SK-N-SH (cell line): Measurements from ENCODE around the gene RAD23B. TPM values are rescaled to one million over a fixed set of nuclear protein-coding genes. Genes with fewer than 3 reads are reported as not detected.

Experiments
- CTCF ChIA-PET: fragments of 300-600, 350-600 bp; formaldehyde crosslinking; extraction: SDS; loops from one replicate; lab custom pipeline; 2021; lab: Yijun Ruan, JAX
- POLR2A ChIA-PET: fragments of 350-600 bp; sonication (Branson Sonifier 250); formaldehyde crosslinking; extraction: SDS; loops from one replicate; lab custom pipeline; 2020; ENCODE audit warnings: antibody characterized with exemption, inconsistent platforms; lab: Yijun Ruan, JAX
- DNase-seq: peaks from one replicate; pipeline ENCODE4 v3.0.0; 2012
- H2AFZ ChIP-seq: fragments of 200-600 bp; sonication (generic); 2 replicates; pipeline ENCODE4 v1.8.1; 2016; ENCODE audit warnings: antibody characterized with exemption, mild to moderate bottlenecking, low read depth
- H3F3A ChIP-seq: fragments of 200-600 bp; sonication (generic); replicated peaks from 2 replicates; pipeline ENCODE3; 2016; ENCODE audit warnings: antibody characterized with exemption, mild to moderate bottlenecking; ENCODE audit not compliant: insufficient read depth
- H3K27ac ChIP-seq, 2 experiments: fragments of 200-500 bp in 1 of 2; fragments of 200-600 bp in 1 of 2; sonication (Bioruptor generic) in 1 of 2; sonication (generic), shearing (Covaris generic) in 1 of 2; 2 replicates each; pipeline versions ENCODE4 v1.5.1 to v1.6.1; 2014 to 2016; ENCODE audit warnings: low read depth in 2 of 2, inconsistent platforms in 1 of 2, low read length in 1 of 2, mild to moderate bottlenecking in 1 of 2, mixed read lengths in 1 of 2
- H3K27me3 ChIP-seq: fragments of 200-600 bp; sonication (generic), shearing (Covaris generic); 2 replicates; pipeline ENCODE4 v1.6.1; 2016; ENCODE audit warnings: mixed run types; ENCODE audit not compliant: insufficient read depth
- H3K36me3 ChIP-seq, 2 experiments: fragments of 200-500 bp in 1 of 2; fragments of 200-600 bp in 1 of 2; sonication (Bioruptor generic) in 1 of 2; sonication (generic) in 1 of 2; replicated peaks in 1 of 2; 2 replicates each; pipeline versions ENCODE3 to v1.5.1; 2014 to 2016; ENCODE audit warnings: low read length in 1 of 2, mild to moderate bottlenecking in 1 of 2; ENCODE audit not compliant: insufficient read depth in 2 of 2, control insufficient read depth in 1 of 2
- H3K4me1 ChIP-seq, 2 experiments: fragments of 200-500 bp in 1 of 2; fragments of 200-600 bp in 1 of 2; sonication (Bioruptor generic) in 1 of 2; sonication (generic), shearing (Covaris generic) in 1 of 2; 2 replicates each; pipeline versions ENCODE4 v1.5.1 to v1.6.1; 2014 to 2016; ENCODE audit warnings: low read depth in 1 of 2, low read length in 1 of 2, mixed run types in 1 of 2; ENCODE audit not compliant: insufficient read depth in 2 of 2, control insufficient read depth in 1 of 2
- H3K4me2 ChIP-seq: fragments of 200-600 bp; sonication (generic), shearing (Covaris generic); 2 replicates; pipeline ENCODE4 v1.6.1; 2017; ENCODE audit warnings: mixed run types
- H3K4me3 ChIP-seq, 2 experiments: fragments of 200-500 bp in 1 of 2; fragments of 200-600 bp in 1 of 2; sonication (Bioruptor generic) in 1 of 2; sonication (generic), shearing (Covaris generic) in 1 of 2; 2 replicates each; pipeline versions ENCODE4 v1.5.1 to v1.8.1; 2014 to 2016; ENCODE audit warnings: low read depth in 2 of 2, inconsistent platforms in 1 of 2, low read length in 1 of 2, mild to moderate bottlenecking in 1 of 2, mixed read lengths in 1 of 2, moderate library complexity in 1 of 2
- H3K79me2 ChIP-seq: fragments of 200-600 bp; sonication (generic); 2 replicates; pipeline ENCODE4 v1.8.1; 2017; ENCODE audit warnings: mild to moderate bottlenecking; ENCODE audit not compliant: insufficient read depth
- H3K9ac ChIP-seq: fragments of 200-600 bp; sonication (generic); 2 replicates; pipeline ENCODE4 v1.6.1; 2017; ENCODE audit warnings: mixed run types
- H3K9me2 ChIP-seq: fragments of 200-600 bp; sonication (generic); 2 replicates; pipeline ENCODE4 v1.6.1; 2017; ENCODE audit warnings: mixed run types
- H3K9me3 ChIP-seq: fragments of 200-600 bp; sonication (generic); 2 replicates; pipeline ENCODE4 v1.6.1; 2017; ENCODE audit warnings: mixed run types, mild to moderate bottlenecking, moderate library complexity
- H4K20me1 ChIP-seq: fragments of 200-600 bp; sonication (generic); 2 replicates; pipeline ENCODE4 v1.6.1; 2017; ENCODE audit warnings: mild to moderate bottlenecking, mixed run types; ENCODE audit not compliant: insufficient read depth
- CHD2 ChIP-seq: fragments of 150-350 bp; IDR thresholded peaks from 2 replicates; pipeline ENCODE4 v1.6.1; 2018; ENCODE audit warnings: low read length; ENCODE audit not compliant: partially characterized antibody
- ELF1 ChIP-seq: IDR thresholded peaks from 2 replicates; pipeline ENCODE4 v1.4.0; 2012
- EP300 ChIP-seq, 2 experiments: IDR thresholded peaks; 2 replicates each; pipeline versions ENCODE4 v1.4.0 to v1.6.1; 2012; ENCODE audit warnings: borderline replicate concordance in 1 of 2, low read depth in 1 of 2, low read length in 1 of 2
- FOXJ3 ChIP-seq: sonication (generic); formaldehyde crosslinking; IDR thresholded peaks from 2 replicates; pipeline ENCODE4 v1.5.1; 2020; ENCODE audit warnings: mild to moderate bottlenecking, missing genetic modification reagents
- FOXM1 ChIP-seq: IDR thresholded peaks from 2 replicates; pipeline ENCODE4 v1.4.0; 2012; ENCODE audit warnings: low read depth, mild to moderate bottlenecking
- GABPA ChIP-seq: IDR thresholded peaks from 2 replicates; pipeline ENCODE4 v1.4.0; 2012; ENCODE audit warnings: low read depth, mild to moderate bottlenecking
- GATA2 ChIP-seq: sonication (generic); formaldehyde crosslinking; IDR thresholded peaks from 2 replicates; pipeline ENCODE4 v1.5.0; 2020; ENCODE audit warnings: mild to moderate bottlenecking, missing genetic modification reagents
- IRF3 ChIP-seq: fragments of 150-350 bp; IDR thresholded peaks from 2 replicates; pipeline ENCODE4 v1.6.1; 2016; ENCODE audit warnings: mild to moderate bottlenecking, low read depth, low read length
- MEF2A ChIP-seq: IDR thresholded peaks from 2 replicates; pipeline ENCODE4 v1.4.0; 2012; ENCODE audit warnings: low read depth, borderline replicate concordance
- MXI1 ChIP-seq: IDR thresholded peaks from 2 replicates; pipeline ENCODE4 v1.6.1; 2012; ENCODE audit warnings: mild to moderate bottlenecking, low read depth, low read length, improper control_type of control experiment
- NFIC ChIP-seq: IDR thresholded peaks from 2 replicates; pipeline ENCODE4 v1.4.0; 2012; ENCODE audit warnings: borderline replicate concordance
- NRF1 ChIP-seq: IDR thresholded peaks from 2 replicates; pipeline ENCODE4 v1.6.1; 2012; ENCODE audit warnings: low read depth, mild to moderate bottlenecking, low read length
- RAD21 ChIP-seq: IDR thresholded peaks from 2 replicates; pipeline ENCODE4 v1.6.1; 2012; ENCODE audit warnings: mild to moderate bottlenecking, low read length
- RCOR1 ChIP-seq: fragments of 150-350 bp; IDR thresholded peaks from 2 replicates; pipeline ENCODE4 v1.6.1; 2017; ENCODE audit warnings: antibody characterized with exemption, low read length
- REST ChIP-seq: IDR thresholded peaks from 2 replicates; pipeline ENCODE4 v1.6.1; 2012; ENCODE audit warnings: mild to moderate bottlenecking, low read depth, low read length, moderate library complexity
- RFX5 ChIP-seq: IDR thresholded peaks from 2 replicates; pipeline ENCODE4 v1.6.1; 2012; ENCODE audit warnings: mild to moderate bottlenecking, improper control_type of control experiment, low read length
- RXRA ChIP-seq: IDR thresholded peaks from 2 replicates; pipeline ENCODE4 v1.4.0; 2012; ENCODE audit warnings: low read depth, mild to moderate bottlenecking, borderline replicate concordance
- SIN3A ChIP-seq: IDR thresholded peaks from 2 replicates; pipeline ENCODE4 v1.6.1; 2012; ENCODE audit warnings: low read depth, mild to moderate bottlenecking, low read length, moderate library complexity, borderline replicate concordance
- TAF1 ChIP-seq: IDR thresholded peaks from 2 replicates; pipeline ENCODE4 v1.6.1; 2012; ENCODE audit warnings: low read depth, mild to moderate bottlenecking, low read length, moderate library complexity, borderline replicate concordance
- USF2 ChIP-seq: fragments of 150-350 bp; IDR thresholded peaks from 2 replicates; pipeline ENCODE4 v1.6.1; 2017; ENCODE audit warnings: antibody characterized with exemption, low read length, low read depth, borderline replicate concordance
- YY1 ChIP-seq: IDR thresholded peaks from 2 replicates; pipeline ENCODE4 v1.4.0; 2012; ENCODE audit warnings: low read depth, mild to moderate bottlenecking
- ZBTB33 ChIP-seq: IDR thresholded peaks from 2 replicates; pipeline ENCODE4 v1.4.0; 2012; ENCODE audit warnings: low read depth, borderline replicate concordance
- WGBS: methylation state at CpG from one replicate; pipeline ENCODE4 v1.1.6; 2017; ENCODE audit warnings: low lambda C conversion rate; 5-methylcytosine and 5-hydroxymethylcytosine counted together
- polyA plus RNA-seq, 3 experiments: library from polyadenylated mRNA; depleted of rRNA; stranded (reverse); fragments of >200 nt; gene quantifications; 2 replicates each; pipeline ENCODE4 v1.2.3, GENCODE V29; 2012
- TF ChIP-seq, protein P1 (sequence below): IDR thresholded peaks from 2 replicates; pipeline ENCODE4; 2012

RAD23B gene
- polyA plus RNA-seq (2012; rRNA removed) = 62.9 and 80.7 TPM in 2 replicates
- polyA plus RNA-seq (2012; cell fraction: cytosol; rRNA removed) = 83.6 and 90.2 TPM in 2 replicates
- 22.5 and 50.3 TPM in 2 replicates for polyA plus RNA-seq (2012; cell fraction: nucleus; rRNA removed)

DNA sequence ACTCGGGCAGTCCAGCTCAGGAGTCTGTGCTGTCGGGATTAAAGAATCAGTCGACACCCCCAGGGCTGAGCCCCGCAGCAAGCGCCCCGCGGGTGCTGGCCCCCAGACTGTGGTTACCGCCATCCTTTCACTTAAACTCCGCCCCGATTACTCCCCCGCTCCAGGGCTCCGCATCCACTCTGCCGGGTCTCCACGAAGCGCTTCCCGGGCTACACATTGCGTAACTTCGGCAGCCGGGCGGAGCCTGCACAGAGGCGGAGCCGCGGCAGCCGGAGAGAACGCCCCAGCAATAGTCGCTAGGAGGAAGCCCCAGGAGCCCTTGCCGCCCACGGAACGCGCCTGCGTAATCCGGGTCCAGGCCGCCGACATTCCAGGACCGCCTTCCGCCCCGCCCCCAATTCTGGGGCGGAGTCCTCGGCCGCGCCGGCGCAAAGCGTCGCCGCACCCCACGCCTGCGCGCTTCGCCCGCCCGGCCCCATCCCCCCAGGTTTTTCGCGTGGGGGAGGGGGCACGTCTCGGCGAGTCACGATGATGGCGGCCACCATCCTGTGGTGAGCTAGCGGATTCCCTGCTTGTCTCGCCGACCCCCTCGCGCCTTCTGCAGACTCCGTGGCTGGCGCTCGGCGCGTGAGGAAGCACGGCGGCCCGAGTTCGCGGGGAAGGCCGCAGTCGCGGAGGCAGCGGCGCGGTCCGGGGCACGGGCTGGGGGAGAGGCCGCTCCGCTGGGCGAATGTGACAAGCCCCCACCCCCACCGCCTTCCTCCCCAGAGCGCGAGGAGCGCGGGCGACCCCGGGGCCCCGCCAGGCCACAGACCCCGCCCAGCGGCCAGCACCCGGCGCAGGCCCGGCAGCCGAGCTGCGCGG is at the start of gene RAD23B:
Gene RAD23B (plus strand): TSS at position 521 of the 864 bp plus-strand sequence. CDS start 351 bp downstream, outside the sequence.
- WGBS = 3% methylated on average over 44 of the region's 101 CpGs
- ChIA-PET POLR2A (no interaction called here), CTCF (interaction anchor here (0.7 to 1.4 kb wide), 3 partner anchors 57 to 133 kb away, joined by 3 to 6 read pairs (median 5); no protein-coding TSS in a partner anchor)
- TF ChIP-seq YY1 (peak; percentile 90), FOXM1 (no peak), RXRA (no peak), ELF1 (peak; percentile 10; the same call in 1 of the 2 replicates), MEF2A (no peak), SIN3A (peak; percentile 53; the same call in 1 of the 2 replicates), EP300 (IDR thresholded peaks at IDR 0.05; ENCODE audit: borderline replicate concordance in 1 of 2, low read depth in 1 of 2, low read length in 1 of 2) (no peak; a peak in 1 of 4 replicates), TAF1 (peak; percentile 96), GATA2 (CRISPR knock-in tag) (no peak), GABPA (no peak), REST (peak; percentile 72; the same call in 1 of the 2 replicates), NFIC (no peak), RFX5 (no peak), MXI1 (no peak; the same call in none of the 2 replicates), ZBTB33 (peak; percentile 81), RCOR1 (no peak), NRF1 (peak; percentile 94), USF2 (no peak), FOXJ3 (CRISPR knock-in tag) (no peak), CHD2 (peak; percentile 97), IRF3 (no peak), RAD21 (no peak)
- TF ChIP-seq, protein P1, sequence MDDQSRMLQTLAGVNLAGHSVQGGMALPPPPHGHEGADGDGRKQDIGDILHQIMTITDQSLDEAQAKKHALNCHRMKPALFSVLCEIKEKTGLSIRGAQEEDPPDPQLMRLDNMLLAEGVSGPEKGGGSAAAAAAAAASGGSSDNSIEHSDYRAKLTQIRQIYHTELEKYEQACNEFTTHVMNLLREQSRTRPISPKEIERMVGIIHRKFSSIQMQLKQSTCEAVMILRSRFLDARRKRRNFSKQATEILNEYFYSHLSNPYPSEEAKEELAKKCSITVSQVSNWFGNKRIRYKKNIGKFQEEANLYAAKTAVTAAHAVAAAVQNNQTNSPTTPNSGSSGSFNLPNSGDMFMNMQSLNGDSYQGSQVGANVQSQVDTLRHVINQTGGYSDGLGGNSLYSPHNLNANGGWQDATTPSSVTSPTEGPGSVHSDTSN = 0 out of 2 replicates have a peak, but pooled peaks have one; percentile 23

More for the DNA sequence above, at the start of gene RAD23B:
- Histone ChIP-seq H3K9ac (peak within 1 kb of the TSS; percentile 97), H4K20me1 (peaks cover 42% of the 10 kb centered on the region), H3K27me3 (no peaks in the 10 kb centered on the region), H3K9me3 (no peaks in the 10 kb centered on the region), H3K4me3 (peak within 1 kb of the TSS; percentile 93 to 98), H3F3A (peaks cover 8% of the 10 kb centered on the region), H3K27ac (peak within 1 kb of the TSS; percentile 93 to 97), H3K9me2 (no peaks in the 10 kb centered on the region), H3K4me1 (peaks cover 11 to 17% of the 10 kb centered on the region in 2 experiments; a peak in 2 of 4 replicates), H2AFZ (peak within 1 kb of the TSS; percentile 94), H3K79me2 (peaks cover 49% of the 10 kb centered on the region), H3K4me2 (peak within 1 kb of the TSS; percentile 87), H3K36me3 (peaks cover 0 to 5% of the 10 kb centered on the region in 2 experiments)
- DNase-seq = peak; percentile 98
